Measurements from ENCODE around the gene PI4KA.
"Not testable (repeated sequence)": the region's sequence is repeated elsewhere in the genome, so short reads cannot be mapped to it uniquely, and the experiment has no call there.

The PI4KA gene

GRCh38 chr22:20662524-20663036, 196.0 kb downstream of the PI4KA start:
- not testable (repeated sequence) for DNase-seq

GRCh38 chr22:20661473-20661872, 197.1 kb downstream of the PI4KA start:
- no peak for DNase-seq

DNA sequence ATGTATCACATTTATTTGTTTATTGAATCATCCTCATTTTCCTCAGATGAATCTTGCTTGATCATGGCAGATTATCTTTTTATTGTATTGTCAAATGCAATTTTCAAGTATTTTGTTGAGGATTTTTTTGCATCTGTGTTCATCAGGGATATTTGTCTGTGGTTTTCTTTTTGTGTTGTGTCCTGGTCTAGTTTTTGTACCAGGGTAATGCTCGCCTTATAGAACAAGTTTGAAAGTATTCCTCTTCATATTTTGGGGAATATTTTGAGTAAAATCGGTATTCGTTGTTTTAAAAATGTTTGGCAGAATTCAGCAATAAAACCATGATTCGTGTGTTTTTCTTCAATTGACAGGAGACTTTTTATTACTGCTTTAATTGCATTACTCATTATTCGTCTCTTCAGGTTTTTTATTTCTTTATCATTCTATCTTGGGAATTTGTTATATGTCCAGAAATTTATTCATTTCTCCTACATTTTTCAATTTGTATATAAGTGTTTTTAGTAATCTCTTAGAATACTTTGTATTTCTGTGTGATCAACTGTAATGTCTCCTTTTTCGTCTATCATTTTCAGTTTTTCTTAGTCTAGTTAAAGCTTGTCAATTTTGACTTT, 198.1 kb downstream of the PI4KA start:
- no peak for DNase-seq

DNA sequence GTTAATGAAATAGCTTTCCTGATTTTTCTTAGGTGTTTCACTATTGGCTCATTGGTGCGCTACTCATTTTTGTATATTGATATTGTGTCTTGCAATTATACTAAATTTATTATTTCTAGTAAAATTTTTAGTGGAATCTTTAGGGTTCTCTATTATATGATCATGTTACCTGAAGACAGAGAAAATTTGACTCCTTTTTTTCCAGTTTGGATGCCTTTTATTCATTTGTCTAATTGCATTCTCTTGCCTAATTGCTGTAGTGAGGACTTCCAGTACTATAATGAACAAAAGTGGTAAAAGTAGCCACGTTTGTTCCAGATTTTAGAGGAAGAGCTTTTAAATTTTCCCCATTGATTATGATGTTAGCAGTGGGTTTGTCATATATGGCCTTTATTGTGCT, 198.7 kb downstream of the PI4KA start:
- DNase-seq, result no peak

DNA sequence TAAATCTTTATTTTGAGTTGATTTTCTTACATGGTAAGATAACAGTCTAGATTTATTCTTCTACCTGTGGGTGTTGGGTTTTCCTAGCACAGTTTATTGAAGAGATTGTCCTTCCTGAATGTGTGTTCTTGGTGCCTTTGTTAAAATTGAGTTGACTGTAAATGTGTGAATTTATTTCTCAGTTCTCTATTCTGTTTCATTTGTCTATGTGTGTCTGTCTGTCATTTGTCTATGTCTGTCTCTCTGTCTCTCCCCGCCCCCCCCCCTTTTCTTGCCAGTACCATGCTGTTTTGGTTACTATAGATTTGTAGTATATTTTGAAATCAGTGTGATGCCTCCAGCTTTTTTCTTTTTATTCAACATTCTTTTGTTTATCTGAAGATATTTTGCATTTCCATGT, 199.4 kb downstream of the PI4KA start:
- no peak for DNase-seq

GRCh38 chr22:20658433-20659222, 200.0 kb downstream of the PI4KA start:
- no peak for DNase-seq

GRCh38 chr22:20657963-20658362, 200.6 kb downstream of the PI4KA start:
- DNase-seq, result no peak

Measured in GF-D8 (cell line).